HG02938 (cell line): ENCODE results near the gene CRTC1.

Experiments
- ATAC-seq: cut with Tn5 transposase; IDR thresholded peaks from one replicate; pipeline ENCODE4 v1.9.1; 2021; ENCODE audit warnings: mild to moderate bottlenecking, moderate library complexity; ENCODE audit not compliant: unreplicated experiment

Gene CRTC1

GRCh38 chr19:18743784-18744418 lies 60.4 kb downstream of the CRTC1 start:
- no peak for ATAC-seq

DNA sequence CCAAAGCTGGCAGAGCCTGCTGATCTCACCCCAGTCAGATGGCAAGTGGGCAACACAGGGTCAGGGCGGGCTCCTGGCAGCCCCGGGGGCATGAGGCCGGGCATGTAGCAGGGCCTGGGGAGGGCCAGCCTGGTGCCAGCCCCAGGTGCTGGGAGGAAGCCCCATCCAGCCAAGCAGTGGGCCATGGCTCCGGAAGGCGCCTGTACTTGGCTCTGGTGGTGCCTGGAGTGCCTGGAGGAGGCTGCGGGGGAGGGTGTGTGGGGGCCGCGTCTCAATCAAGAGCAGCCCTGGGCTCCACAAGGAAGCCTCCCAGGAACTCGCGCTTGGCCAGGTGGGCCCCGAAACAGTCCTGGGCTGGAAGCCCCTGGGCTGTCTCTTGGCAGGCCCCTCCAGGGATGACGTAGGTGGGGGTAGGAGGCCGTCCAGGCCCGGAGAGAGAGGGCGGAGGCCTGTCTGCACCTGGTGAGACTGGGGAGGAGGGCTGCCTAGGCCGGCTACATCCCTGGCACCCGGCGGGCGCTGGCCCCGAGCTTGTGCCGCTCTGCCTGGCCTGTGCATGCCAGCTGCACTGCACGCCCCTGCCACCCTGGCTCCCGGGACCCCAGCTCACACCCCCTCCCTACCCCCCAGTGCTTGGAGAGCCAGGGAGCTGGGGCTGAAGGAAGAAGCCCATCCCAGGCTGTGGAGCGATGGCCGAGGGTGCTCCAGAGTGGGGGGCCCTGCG lies 61.7 kb downstream of the CRTC1 start:
- ATAC-seq: no peak

DNA sequence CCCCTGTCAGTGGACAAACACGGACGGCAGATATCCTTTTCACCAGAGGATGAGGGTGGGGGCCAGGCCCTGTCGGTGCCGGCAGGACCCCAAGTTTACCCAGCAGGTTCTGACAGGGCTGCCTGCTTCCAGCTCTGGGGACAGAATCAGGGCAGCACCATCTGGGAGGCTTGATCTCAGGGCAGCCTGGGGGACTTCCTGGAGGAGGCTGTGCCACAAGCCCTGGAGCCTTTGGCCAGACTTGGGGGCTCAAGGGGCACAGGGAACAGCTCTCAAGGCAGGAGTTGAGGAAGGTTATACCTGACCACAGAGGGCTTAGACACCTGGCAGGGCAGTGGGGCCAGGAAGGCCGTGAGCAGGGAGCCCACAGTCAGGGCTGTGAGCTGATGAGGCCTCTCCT lies 62.5 kb downstream of the CRTC1 start:
- ATAC-seq: no peak

GRCh38 chr19:18746401-18747325 lies 63.2 kb downstream of the CRTC1 start:
- ATAC-seq: no peak

- no peak for ATAC-seq
Observed at GRCh38 chr19:18749362-18750231, 66.1 kb downstream of the CRTC1 start.

DNA sequence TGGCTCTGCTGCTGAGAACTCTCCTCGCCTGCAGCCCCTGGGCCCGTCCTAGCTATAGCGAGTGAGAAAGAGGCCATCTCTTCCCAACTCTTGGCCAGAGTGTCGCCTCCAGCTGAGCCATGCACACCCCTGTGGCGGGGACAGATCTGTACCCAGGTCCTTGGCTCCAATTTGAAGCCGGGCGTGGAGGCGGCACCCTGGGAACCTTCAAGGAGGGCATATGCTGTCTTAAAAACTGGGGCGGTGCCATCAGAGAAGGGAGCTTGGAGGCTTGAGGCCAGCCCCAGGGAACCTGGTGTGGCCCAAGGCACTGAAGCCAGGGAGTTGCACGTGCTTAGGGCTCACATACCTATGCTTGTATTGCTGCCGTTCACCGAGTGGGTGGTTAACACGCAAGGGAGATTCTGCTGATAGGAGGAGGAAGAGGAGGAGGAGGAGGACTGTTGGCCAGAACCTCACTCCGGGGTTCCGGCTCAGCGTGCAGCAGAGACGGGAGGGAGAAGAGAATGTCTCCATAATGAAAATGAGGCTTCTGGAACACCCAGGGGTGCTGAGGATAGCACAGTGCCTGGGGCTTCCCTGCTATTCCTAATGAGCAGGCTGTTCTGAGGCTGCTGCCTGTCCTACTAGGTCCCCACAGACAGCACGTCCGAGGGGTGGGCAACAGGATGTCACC lies 67.0 kb downstream of the CRTC1 start:
- no peak for ATAC-seq

DNA sequence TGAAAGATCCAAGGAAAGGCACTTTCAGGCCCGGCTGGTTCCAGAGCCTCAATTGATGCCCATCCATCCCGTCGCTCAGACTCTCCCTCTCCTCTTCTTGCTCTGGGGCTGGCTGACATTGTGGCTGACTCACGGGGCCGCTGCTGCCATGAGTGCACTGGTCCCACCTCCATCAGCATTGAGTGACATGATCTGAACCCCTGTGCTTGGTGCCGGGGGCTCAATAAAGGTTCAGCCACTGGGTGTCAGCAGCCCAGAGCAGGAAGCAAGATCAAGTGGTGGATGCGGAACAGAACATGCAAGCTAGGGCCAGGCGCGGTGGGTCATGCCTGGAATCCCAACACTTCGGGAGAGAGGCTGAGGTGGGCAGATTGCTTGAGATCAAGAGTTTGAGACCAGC lies 68.1 kb downstream of the CRTC1 start:
- ATAC-seq: no peak

DNA sequence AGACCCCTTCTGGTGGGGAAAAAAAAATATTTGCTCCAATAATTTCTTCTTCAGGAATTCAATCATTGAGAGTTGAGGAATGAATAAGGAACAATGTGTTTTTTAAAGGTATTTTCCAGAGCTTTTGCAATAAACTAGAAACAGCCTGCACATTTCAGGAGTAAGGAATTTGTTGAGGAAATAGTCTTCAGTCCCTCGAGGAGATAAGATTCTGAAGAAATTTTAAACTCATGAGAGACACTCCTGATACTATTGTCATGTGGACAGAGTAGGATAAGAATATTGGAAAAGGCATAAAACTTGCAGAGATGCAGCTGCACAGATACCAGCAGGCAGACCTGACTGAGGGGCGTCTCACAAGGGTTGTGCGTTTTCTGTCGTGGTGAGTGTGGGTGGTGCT lies 71.0 kb downstream of the CRTC1 start:
- no peak for ATAC-seq

- ATAC-seq: no peak
Observed at GRCh38 chr19:18756896-18757295, 73.4 kb downstream of the CRTC1 start.

- ATAC-seq: no peak
Observed at GRCh38 chr19:18759304-18759994, 76.0 kb downstream of the CRTC1 start.

DNA sequence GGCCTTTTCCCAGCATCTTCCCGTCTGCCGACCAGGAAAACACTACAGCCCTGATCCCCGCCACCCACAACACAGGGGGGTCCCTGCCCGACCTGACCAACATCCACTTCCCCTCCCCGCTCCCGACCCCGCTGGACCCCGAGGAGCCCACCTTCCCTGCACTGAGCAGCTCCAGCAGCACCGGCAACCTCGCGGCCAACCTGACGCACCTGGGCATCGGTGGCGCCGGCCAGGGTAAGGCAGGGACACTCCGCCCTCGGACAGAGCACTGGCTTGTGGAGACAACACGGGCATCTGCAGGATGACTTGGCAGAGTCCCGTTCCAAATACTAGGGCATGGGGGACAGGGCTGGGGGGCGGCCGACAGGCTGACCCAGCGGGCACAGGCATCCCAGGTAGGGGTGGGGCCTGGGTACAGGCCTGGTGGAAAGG lies 76.5 kb downstream of the CRTC1 start:
- ATAC-seq: no peak

- ATAC-seq: no peak
Observed at GRCh38 chr19:18760440-18761383, 77.2 kb downstream of the CRTC1 start.

GRCh38 chr19:18761531-18762110 lies 78.1 kb downstream of the CRTC1 start:
- no peak for ATAC-seq

DNA sequence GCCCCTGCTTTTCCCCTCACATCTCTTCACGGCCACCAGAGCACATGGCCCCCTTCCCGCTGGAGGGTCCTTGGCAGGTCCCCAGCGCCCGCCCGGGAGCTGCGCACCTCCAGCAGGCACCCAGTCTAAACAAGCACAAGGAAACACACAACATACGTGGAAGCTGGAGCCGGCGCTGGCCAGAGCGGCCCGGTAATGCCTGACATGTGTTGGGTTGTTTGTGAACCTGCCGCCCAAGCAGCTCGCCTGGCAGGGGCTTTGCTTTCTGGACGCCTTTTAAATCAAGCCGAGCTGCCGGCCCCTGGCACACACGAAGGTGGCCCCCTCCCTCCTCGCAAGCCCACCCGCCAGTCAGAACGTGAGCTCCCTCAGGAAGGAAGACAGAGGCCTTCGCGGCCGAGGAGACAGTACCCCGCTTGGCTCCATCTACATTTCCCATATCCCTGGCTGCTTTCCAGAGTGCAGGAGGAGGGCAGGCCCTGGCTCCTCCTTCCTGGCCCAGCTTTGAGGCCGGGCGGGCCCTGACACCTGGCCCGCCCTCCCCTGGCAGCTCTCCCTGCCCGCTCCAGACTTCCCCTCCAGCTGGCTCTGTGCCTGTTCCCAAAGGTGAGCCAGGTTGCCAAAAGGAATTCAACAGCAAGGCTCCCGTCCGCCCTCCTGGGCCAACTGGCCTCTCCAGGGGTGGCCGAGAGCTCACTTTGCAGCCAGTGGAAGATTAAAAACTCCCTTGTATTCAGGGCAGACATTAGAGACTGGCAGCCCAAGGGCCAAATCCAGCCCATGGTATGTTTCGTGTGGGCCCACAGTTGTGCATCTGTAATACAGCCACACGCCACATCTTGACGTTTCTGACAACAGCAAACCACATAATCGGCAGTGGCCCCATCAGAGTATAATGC lies 78.9 kb downstream of the CRTC1 start:
- no peak for ATAC-seq

DNA sequence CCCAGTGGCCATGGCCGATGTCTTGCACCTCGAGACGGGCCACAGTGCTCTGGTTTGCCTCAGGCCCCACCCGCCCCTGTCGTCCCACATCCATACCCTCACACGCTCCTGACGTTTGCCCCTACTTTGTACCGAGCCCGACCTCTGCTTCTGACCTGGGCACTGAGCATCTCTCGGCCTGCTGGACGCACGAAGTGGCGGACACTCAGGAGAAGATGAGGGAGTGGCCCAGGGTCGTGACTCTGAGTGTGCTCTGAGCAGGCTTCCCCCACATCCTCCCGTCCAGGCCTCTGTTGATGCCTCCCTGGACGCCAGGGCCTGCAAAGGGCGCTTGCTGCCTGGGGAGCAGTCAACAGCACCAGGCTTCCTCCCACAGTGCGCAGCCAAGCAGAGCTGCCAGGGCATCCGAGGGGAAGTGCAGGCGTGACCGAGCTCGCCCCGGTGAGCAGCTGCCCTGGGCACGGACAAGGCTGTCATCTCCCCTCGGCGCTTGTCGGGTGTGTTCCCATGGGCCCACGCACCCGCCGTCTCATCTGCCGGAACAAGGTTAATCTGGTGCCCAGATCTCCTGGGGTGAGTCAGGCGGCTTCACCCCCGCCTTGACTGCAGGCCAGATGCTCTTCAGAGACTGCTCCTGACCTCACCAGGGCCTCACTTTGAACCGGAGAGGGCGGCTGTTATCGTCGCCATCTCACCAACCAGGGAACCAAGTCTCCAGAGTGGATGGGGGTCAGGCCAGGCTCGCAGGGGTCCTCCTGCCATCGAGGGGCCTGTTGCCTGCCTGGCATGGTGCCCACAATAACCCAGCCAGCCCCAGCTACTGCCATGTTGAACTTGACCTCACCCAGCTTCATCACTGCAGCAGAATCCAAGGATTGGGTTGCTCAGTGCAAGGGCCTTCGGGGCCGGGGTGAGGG lies 80.5 kb downstream of the CRTC1 start:
- no peak for ATAC-seq

DNA sequence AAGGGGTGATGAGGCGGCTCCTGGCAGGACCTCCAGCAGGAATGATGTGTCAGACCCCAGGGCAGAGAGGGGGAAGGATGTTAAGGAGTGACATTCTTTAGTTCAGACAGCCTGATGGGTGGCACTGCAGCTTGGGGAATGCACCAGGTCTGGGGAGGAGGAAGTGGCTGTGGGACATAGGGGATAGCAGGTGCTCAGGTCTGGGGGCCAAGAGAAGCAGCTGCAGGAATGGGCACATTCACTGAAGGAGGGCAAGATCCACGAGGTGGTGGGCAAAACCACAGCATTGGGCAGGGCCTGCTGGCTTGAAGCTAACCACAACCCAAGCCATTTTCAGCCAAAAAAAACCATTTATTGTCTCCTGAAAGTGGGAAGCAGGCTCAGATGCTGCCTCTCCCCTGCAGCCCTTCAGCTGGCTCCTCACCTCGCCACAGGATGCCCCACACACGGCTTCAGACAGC lies 81.1 kb downstream of the CRTC1 start:
- ATAC-seq: no peak
